RWPE1 (cell line): ENCODE data around the gene KSR1.
A peak's percentile ranks its signal among the peaks of the same experiment; 100 is the strongest.

ENCODE experiments used
- CTCF ChIA-PET: fragments of 350-600 bp; sonication (Branson Sonifier 250); formaldehyde crosslinking; extraction: SDS; loops from one replicate; lab custom pipeline; 2021; lab: Yijun Ruan, JAX
- POLR2A ChIA-PET: fragments of 400-600 bp; formaldehyde crosslinking; extraction: SDS; loops from one replicate; lab custom pipeline; 2020; ENCODE audit warnings: antibody characterized with exemption; ENCODE audit not compliant: low non-redundant PET; lab: Yijun Ruan, JAX
- DNase-seq: peaks from one replicate; pipeline ENCODE4 v3.0.0; 2012; ENCODE audit warnings: low spot score
- H3K27ac ChIP-seq: fragments of 450-650 bp; 2 replicates; pipeline ENCODE4 v1.5.1; 2017
- TF ChIP-seq, protein P1 (sequence below): fragments of 450-650 bp; conservative IDR thresholded peaks from 2 replicates; pipeline ENCODE4 v1.5.1; 2017; ENCODE audit warnings: low read depth, mild to moderate bottlenecking

The KSR1 gene

DNA sequence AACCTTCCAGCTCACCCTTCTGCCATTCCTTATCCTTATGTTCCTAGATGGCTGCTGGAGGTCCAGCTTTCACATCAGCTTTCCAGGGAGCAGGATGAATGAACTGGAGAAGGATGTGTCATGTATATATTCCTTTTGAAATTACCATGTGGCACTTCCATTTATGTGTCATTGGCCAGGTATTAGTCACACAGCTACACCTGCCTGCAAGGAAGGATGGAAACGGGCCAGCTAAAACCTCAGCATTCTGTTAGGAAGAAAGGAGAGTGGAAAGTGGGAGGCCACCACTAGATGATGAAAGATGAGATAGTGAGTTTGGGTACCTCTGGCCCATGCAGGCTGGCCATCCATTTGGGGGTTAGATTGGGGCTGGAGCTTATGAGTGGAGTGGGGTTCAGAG is 67.5 kb downstream of the KSR1 start:
- CTCF ChIA-PET: interaction anchor here (0.9 kb wide), 1 partner anchor 76 kb away, joined by 4 read pairs; no protein-coding TSS in a partner anchor
- peak; percentile 38 for DNase-seq
- TF ChIP-seq, protein P1, sequence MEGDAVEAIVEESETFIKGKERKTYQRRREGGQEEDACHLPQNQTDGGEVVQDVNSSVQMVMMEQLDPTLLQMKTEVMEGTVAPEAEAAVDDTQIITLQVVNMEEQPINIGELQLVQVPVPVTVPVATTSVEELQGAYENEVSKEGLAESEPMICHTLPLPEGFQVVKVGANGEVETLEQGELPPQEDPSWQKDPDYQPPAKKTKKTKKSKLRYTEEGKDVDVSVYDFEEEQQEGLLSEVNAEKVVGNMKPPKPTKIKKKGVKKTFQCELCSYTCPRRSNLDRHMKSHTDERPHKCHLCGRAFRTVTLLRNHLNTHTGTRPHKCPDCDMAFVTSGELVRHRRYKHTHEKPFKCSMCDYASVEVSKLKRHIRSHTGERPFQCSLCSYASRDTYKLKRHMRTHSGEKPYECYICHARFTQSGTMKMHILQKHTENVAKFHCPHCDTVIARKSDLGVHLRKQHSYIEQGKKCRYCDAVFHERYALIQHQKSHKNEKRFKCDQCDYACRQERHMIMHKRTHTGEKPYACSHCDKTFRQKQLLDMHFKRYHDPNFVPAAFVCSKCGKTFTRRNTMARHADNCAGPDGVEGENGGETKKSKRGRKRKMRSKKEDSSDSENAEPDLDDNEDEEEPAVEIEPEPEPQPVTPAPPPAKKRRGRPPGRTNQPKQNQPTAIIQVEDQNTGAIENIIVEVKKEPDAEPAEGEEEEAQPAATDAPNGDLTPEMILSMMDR: no peak
- POLR2A ChIA-PET: no interaction called here
- H3K27ac ChIP-seq: no peak overlapping the region

DNA sequence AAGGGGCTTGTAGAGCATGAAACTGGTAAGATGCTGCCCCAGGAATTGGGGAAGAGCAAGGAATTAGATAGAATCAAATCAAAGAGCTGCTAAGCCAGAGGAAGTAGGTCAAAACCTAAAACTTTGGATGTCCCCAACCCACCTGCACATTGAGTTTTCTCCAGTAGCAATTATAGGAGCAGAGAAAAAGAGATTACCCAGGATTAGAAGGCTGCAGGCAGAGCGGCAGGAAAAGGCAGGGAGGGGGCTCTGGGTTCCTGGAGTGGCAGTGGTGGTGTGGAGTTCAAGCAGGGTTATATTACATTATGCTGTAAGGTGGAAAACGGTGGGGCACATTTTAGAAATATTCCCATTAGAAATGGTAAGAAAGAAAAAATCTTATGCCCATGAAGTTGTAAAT is 68.3 kb downstream of the KSR1 start:
- no peak for DNase-seq
- no peak overlapping the region for H3K27ac ChIP-seq
- ChIA-PET POLR2A (no interaction called here), CTCF (no interaction called here)
- TF ChIP-seq, protein P1: no peak

DNA sequence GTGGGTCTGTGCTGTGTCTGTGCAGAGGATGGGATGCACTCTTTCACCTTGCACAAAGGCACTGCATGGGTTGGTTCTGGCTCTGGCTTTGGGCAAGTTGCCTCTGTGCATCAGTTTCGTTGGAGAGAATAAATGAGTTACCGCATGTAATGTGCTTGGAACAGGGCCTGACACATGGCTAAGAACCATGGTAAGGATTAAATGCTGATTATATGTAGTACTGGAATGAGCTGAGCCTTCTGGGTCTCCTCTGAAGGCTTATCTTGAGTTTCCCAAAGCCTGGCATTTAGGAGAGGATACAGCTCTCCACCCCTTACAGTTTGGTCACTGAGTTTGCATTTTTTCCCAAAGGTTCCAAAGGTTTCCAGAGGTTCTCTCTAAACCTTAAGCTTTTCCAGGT is 69.1 kb downstream of the KSR1 start:
- ChIA-PET CTCF (no interaction called here), POLR2A (no interaction called here)
- TF ChIP-seq, protein P1: no peak

DNA sequence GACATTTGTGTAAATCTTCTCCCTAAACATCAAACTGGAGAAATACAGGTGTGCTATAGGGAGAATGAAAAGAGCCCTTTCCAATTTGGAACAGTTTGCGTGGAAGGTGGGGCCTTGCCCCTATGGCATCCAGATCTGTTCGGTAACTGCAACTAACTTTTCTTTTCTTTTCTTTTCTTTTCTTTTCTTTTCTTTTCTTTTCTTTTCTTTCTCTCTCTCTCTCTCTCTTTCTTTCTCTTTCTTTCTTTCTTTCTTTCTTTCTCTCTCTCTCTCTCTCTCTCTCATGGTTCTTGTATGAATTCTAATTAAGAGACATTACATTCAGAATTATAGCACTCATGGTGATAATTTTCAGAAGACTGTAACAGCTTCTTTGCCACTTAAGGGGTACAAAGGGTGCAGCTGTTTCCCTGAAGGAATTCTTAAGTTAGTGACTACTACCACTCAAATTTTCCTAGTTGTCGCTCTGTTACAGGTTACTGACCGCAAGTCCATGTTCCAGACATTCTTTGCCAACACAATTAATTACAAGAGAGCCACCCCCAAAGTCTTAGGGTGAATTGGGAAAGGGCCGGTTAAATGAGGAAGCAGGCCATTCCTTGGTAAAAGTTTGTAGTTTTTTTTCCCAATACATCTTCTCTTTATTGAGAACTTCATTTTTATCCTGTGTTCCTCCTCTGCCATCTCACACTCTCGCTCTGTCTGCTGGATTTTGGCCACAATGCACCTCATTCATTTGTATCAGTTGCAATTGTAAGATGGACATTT is 69.8 kb downstream of the KSR1 start:
- POLR2A ChIA-PET: no interaction called here
- TF ChIP-seq, protein P1: no peak
- CTCF ChIA-PET: no interaction called here
- H3K27ac ChIP-seq: no peak overlapping the region
- no peak for DNase-seq

More for the DNA sequence above, 69.1 kb downstream of the KSR1 start:
- no peak overlapping the region for H3K27ac ChIP-seq
- no peak for DNase-seq

DNA sequence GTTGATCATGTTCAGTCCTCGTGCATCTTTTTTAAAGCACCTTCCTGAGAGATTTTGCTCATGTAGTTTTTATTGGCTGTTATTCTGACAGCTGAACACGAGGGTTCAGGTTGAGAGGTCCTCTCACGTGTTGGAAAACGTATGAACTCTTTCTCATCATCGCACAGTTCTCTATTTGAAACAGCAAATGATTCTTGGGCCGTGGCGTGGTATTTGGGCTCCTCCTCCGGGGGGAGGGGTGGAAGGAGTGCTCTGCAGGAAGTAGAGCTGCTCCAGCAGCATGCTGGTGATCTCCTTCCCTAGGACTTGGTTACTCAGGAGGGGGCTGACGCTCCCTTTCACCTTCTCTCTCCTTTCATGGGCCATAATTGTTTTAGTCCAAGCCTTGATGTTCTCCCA is 70.4 kb downstream of the KSR1 start:
- POLR2A ChIA-PET: no interaction called here
- DNase-seq: no peak
- CTCF ChIA-PET: no interaction called here
- H3K27ac ChIP-seq: no peak overlapping the region
- TF ChIP-seq, protein P1: no peak

DNA sequence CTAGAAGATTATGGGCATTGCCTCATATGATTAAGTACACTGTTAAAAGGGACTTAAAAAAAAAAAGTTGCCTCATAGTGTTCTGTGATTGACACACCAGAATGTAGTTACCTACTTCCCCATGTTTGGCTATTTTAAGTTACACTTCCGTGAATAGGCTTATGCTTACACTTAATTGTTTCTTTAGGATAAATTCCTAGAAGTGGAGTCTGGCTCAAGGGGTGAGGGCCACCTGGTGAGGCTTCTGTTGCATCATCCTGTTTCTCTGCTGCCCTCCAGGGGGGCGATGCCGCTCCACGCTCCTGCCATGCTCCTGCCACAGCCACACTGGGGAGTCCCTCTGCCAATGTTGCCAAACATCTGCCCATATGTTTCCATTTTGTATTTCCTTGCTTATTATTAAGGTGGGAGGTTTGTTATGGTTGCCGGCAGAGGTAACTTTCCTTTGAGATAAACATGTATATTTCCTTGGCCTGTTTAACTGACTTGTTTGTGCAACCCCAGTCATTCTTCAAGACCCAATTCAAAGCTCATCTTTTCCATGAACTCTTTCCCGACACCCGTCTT is 73.1 kb downstream of the KSR1 start:
- POLR2A ChIA-PET: no interaction called here
- TF ChIP-seq, protein P1: no peak
- CTCF ChIA-PET: no interaction called here
- no peak for DNase-seq
- H3K27ac ChIP-seq: peak overlapping the region; percentile 45; the same call in 1 of the 2 replicates
